ENCODE results near the gene CLDN14.

The CLDN14 gene

GRCh38 chr21:36479415-36480402, at the start of gene CLDN14:
TSS of gene CLDN14 (minus strand) at chr21:36480122. CDS start at chr21:36461695, 18,427 bp downstream.
- peaks cover 9% of the 10 kb centered on the region for H3K4me1 ChIP-seq (ENCODE audit: control insufficient read depth, insufficient read depth, low read length)
- no peaks in the 10 kb centered on the region for H3K36me3 ChIP-seq (ENCODE audit: control insufficient read depth, insufficient read depth, low read length, severe bottlenecking)
- H3K27me3 ChIP-seq (replicated peaks; ENCODE audit: control insufficient read depth, insufficient read depth, low read length): no peaks in the 10 kb centered on the region
- H3K9me3 ChIP-seq (ENCODE audit: control insufficient read depth, low read length): no peaks in the 10 kb centered on the region
- no peak within 1 kb of the TSS for H3K4me3 ChIP-seq (ENCODE audit: low read length)
- DNase-seq (ENCODE audit: low read depth): no peak
- H3K9ac ChIP-seq (ENCODE audit: low read length): no peak within 1 kb of the TSS

- no peak for DNase-seq (ENCODE audit: low read depth)
- Histone ChIP-seq H3K4me1 (ENCODE audit: control insufficient read depth, insufficient read depth, low read length) (no peaks in the 10 kb centered on the region), H3K27me3 (replicated peaks; ENCODE audit: control insufficient read depth, insufficient read depth, low read length) (peaks cover 55% of the 10 kb centered on the region), H3K4me3 (ENCODE audit: low read length) (no peak overlapping the region), H3K9me3 (ENCODE audit: control insufficient read depth, low read length) (no peaks in the 10 kb centered on the region), H3K9ac (ENCODE audit: low read length) (no peak overlapping the region), H3K36me3 (ENCODE audit: control insufficient read depth, insufficient read depth, low read length, severe bottlenecking) (no peaks in the 10 kb centered on the region)
Measured at GRCh38 chr21:36528716-36529115, 48.8 kb upstream of the CLDN14 start.

- no peak overlapping the region for H3K4me3 ChIP-seq (ENCODE audit: low read length)
- H3K9me3 ChIP-seq (ENCODE audit: control insufficient read depth, low read length): no peaks in the 10 kb centered on the region
- DNase-seq (ENCODE audit: low read depth): no peak
- H3K9ac ChIP-seq (ENCODE audit: low read length): no peak overlapping the region
- peaks cover 54% of the 10 kb centered on the region for H3K27me3 ChIP-seq (replicated peaks; ENCODE audit: control insufficient read depth, insufficient read depth, low read length)
- no peaks in the 10 kb centered on the region for H3K4me1 ChIP-seq (ENCODE audit: control insufficient read depth, insufficient read depth, low read length)
- no peaks in the 10 kb centered on the region for H3K36me3 ChIP-seq (ENCODE audit: control insufficient read depth, insufficient read depth, low read length, severe bottlenecking)
Measured at GRCh38 chr21:36527317-36527716, 47.4 kb upstream of the CLDN14 start.

GRCh38 chr21:36526104-36526503, 46.2 kb upstream of the CLDN14 start:
- peaks cover 62% of the 10 kb centered on the region for H3K27me3 ChIP-seq (replicated peaks; ENCODE audit: control insufficient read depth, insufficient read depth, low read length)
- H3K9me3 ChIP-seq (ENCODE audit: control insufficient read depth, low read length): no peaks in the 10 kb centered on the region
- no peak overlapping the region for H3K9ac ChIP-seq (ENCODE audit: low read length)
- no peaks in the 10 kb centered on the region for H3K4me1 ChIP-seq (ENCODE audit: control insufficient read depth, insufficient read depth, low read length)
- no peak for DNase-seq (ENCODE audit: low read depth)
- H3K4me3 ChIP-seq (ENCODE audit: low read length): no peak overlapping the region
- H3K36me3 ChIP-seq (ENCODE audit: control insufficient read depth, insufficient read depth, low read length, severe bottlenecking): no peaks in the 10 kb centered on the region

- DNase-seq (ENCODE audit: low read depth): no peak
- Histone ChIP-seq H3K4me3 (ENCODE audit: low read length) (no peak overlapping the region), H3K4me1 (ENCODE audit: control insufficient read depth, insufficient read depth, low read length) (no peaks in the 10 kb centered on the region), H3K27me3 (replicated peaks; ENCODE audit: control insufficient read depth, insufficient read depth, low read length) (peaks cover 60% of the 10 kb centered on the region), H3K9ac (ENCODE audit: low read length) (no peak overlapping the region), H3K9me3 (ENCODE audit: control insufficient read depth, low read length) (peaks cover 10% of the 10 kb centered on the region), H3K36me3 (ENCODE audit: control insufficient read depth, insufficient read depth, low read length, severe bottlenecking) (no peaks in the 10 kb centered on the region)
Measured at GRCh38 chr21:36524477-36524876, 44.6 kb upstream of the CLDN14 start.

- H3K36me3 ChIP-seq (ENCODE audit: control insufficient read depth, insufficient read depth, low read length, severe bottlenecking): no peaks in the 10 kb centered on the region
- H3K9ac ChIP-seq (ENCODE audit: low read length): no peak overlapping the region
- peaks cover 42% of the 10 kb centered on the region for H3K27me3 ChIP-seq (replicated peaks; ENCODE audit: control insufficient read depth, insufficient read depth, low read length)
- peaks cover 10% of the 10 kb centered on the region for H3K9me3 ChIP-seq (ENCODE audit: control insufficient read depth, low read length)
- no peak overlapping the region for H3K4me3 ChIP-seq (ENCODE audit: low read length)
- no peaks in the 10 kb centered on the region for H3K4me1 ChIP-seq (ENCODE audit: control insufficient read depth, insufficient read depth, low read length)
- no peak for DNase-seq (ENCODE audit: low read depth)
Measured at GRCh38 chr21:36522219-36522808, 42.4 kb upstream of the CLDN14 start.

- Histone ChIP-seq H3K4me3 (ENCODE audit: low read length) (no peak overlapping the region), H3K36me3 (ENCODE audit: control insufficient read depth, insufficient read depth, low read length, severe bottlenecking) (no peaks in the 10 kb centered on the region), H3K4me1 (ENCODE audit: control insufficient read depth, insufficient read depth, low read length) (no peaks in the 10 kb centered on the region), H3K9ac (ENCODE audit: low read length) (no peak overlapping the region), H3K27me3 (replicated peaks; ENCODE audit: control insufficient read depth, insufficient read depth, low read length) (peaks cover 32% of the 10 kb centered on the region), H3K9me3 (ENCODE audit: control insufficient read depth, low read length) (peaks cover 10% of the 10 kb centered on the region)
- no peak for DNase-seq (ENCODE audit: low read depth)
Measured at GRCh38 chr21:36518883-36519492, 39.1 kb upstream of the CLDN14 start.

GRCh38 chr21:36517366-36518075, 37.6 kb upstream of the CLDN14 start:
- DNase-seq (ENCODE audit: low read depth): no peak
- no peak overlapping the region for H3K4me3 ChIP-seq (ENCODE audit: low read length)
- H3K27me3 ChIP-seq (replicated peaks; ENCODE audit: control insufficient read depth, insufficient read depth, low read length): peaks cover 36% of the 10 kb centered on the region
- H3K36me3 ChIP-seq (ENCODE audit: control insufficient read depth, insufficient read depth, low read length, severe bottlenecking): no peaks in the 10 kb centered on the region
- H3K9me3 ChIP-seq (ENCODE audit: control insufficient read depth, low read length): peaks cover 10% of the 10 kb centered on the region
- H3K4me1 ChIP-seq (ENCODE audit: control insufficient read depth, insufficient read depth, low read length): no peaks in the 10 kb centered on the region
- no peak overlapping the region for H3K9ac ChIP-seq (ENCODE audit: low read length)

GRCh38 chr21:36516281-36516680, 36.4 kb upstream of the CLDN14 start:
- Histone ChIP-seq H3K4me1 (ENCODE audit: control insufficient read depth, insufficient read depth, low read length) (no peaks in the 10 kb centered on the region), H3K4me3 (ENCODE audit: low read length) (no peak overlapping the region), H3K27me3 (replicated peaks; ENCODE audit: control insufficient read depth, insufficient read depth, low read length) (peaks cover 40% of the 10 kb centered on the region), H3K36me3 (ENCODE audit: control insufficient read depth, insufficient read depth, low read length, severe bottlenecking) (no peaks in the 10 kb centered on the region), H3K9ac (ENCODE audit: low read length) (no peak overlapping the region), H3K9me3 (ENCODE audit: control insufficient read depth, low read length) (peaks cover 10% of the 10 kb centered on the region)
- peak; percentile 18 for DNase-seq (ENCODE audit: low read depth)

GRCh38 chr21:36513430-36513829, 33.5 kb upstream of the CLDN14 start:
- no peaks in the 10 kb centered on the region for H3K9me3 ChIP-seq (ENCODE audit: control insufficient read depth, low read length)
- no peak for DNase-seq (ENCODE audit: low read depth)
- no peak overlapping the region for H3K4me3 ChIP-seq (ENCODE audit: low read length)
- H3K27me3 ChIP-seq (replicated peaks; ENCODE audit: control insufficient read depth, insufficient read depth, low read length): peaks cover 33% of the 10 kb centered on the region
- no peak overlapping the region for H3K9ac ChIP-seq (ENCODE audit: low read length)
- H3K36me3 ChIP-seq (ENCODE audit: control insufficient read depth, insufficient read depth, low read length, severe bottlenecking): no peaks in the 10 kb centered on the region
- no peaks in the 10 kb centered on the region for H3K4me1 ChIP-seq (ENCODE audit: control insufficient read depth, insufficient read depth, low read length)

GRCh38 chr21:36512971-36513370, 33.0 kb upstream of the CLDN14 start:
- no peaks in the 10 kb centered on the region for H3K9me3 ChIP-seq (ENCODE audit: control insufficient read depth, low read length)
- no peaks in the 10 kb centered on the region for H3K36me3 ChIP-seq (ENCODE audit: control insufficient read depth, insufficient read depth, low read length, severe bottlenecking)
- H3K27me3 ChIP-seq (replicated peaks; ENCODE audit: control insufficient read depth, insufficient read depth, low read length): peaks cover 37% of the 10 kb centered on the region
- no peaks in the 10 kb centered on the region for H3K4me1 ChIP-seq (ENCODE audit: control insufficient read depth, insufficient read depth, low read length)
- H3K4me3 ChIP-seq (ENCODE audit: low read length): no peak overlapping the region
- H3K9ac ChIP-seq (ENCODE audit: low read length): no peak overlapping the region
- no peak for DNase-seq (ENCODE audit: low read depth)

All from adipocyte (in vitro differentiated cells).